Measurements from ENCODE around the gene CDH23. TPM values are rescaled to one million over a fixed set of nuclear protein-coding genes. Genes with fewer than 3 reads are reported as not detected.

CDH23 gene
- polyA plus RNA-seq, 1 experiment, result 0.01 TPM

- Histone ChIP-seq H3K27ac (ENCODE audit: low read depth, low read length) (no peak overlapping the region), H3K4me3 (ENCODE audit: low read depth, low read length) (no peak overlapping the region), H3K9me3 (ENCODE audit: control insufficient read depth, insufficient read depth, low read length) (peaks cover 6% of the 10 kb centered on the region), H3K27me3 (ENCODE audit: control insufficient read depth, insufficient read depth, low read length) (peaks cover 12% of the 10 kb centered on the region)
- no peak for DNase-seq (ENCODE audit: low read depth, low spot score)
- ChIA-PET CTCF (no interaction called here), POLR2A (interaction anchor here (0.7 kb wide), 1 partner anchor 122 kb away, joined by 4 read pairs; no protein-coding TSS in a partner anchor)
- TF ChIP-seq CTCF (IDR thresholded peaks at IDR 0.05; ENCODE audit: low read depth, low read length), result no peak
Measured at GRCh38 chr10:71739358-71739900, 342.7 kb downstream of the CDH23 start.

GRCh38 chr10:71740069-71740653 is 343.4 kb downstream of the CDH23 start:
- TF ChIP-seq CTCF (IDR thresholded peaks at IDR 0.05; ENCODE audit: low read depth, low read length), result no peak

GRCh38 chr10:71741029-71741428 is 344.3 kb downstream of the CDH23 start:
- CTCF ChIA-PET, result interaction anchor here (1.0 kb wide), 1 partner anchor 32 kb away, joined by 3 read pairs; no protein-coding TSS in a partner anchor
- Histone ChIP-seq H3K27ac (ENCODE audit: low read depth, low read length) (no peak overlapping the region), H3K9me3 (ENCODE audit: control insufficient read depth, insufficient read depth, low read length) (peaks cover 6% of the 10 kb centered on the region), H3K4me3 (ENCODE audit: low read depth, low read length) (no peak overlapping the region), H3K27me3 (ENCODE audit: control insufficient read depth, insufficient read depth, low read length) (peaks cover 5% of the 10 kb centered on the region)
- DNase-seq (ENCODE audit: low read depth, low spot score), result no peak
- no peak for TF ChIP-seq CTCF (IDR thresholded peaks at IDR 0.05; ENCODE audit: low read depth, low read length)
- POLR2A ChIA-PET, result no interaction called here

More at GRCh38 chr10:71740069-71740653, 343.4 kb downstream of the CDH23 start:
- peak; percentile 63 for DNase-seq (ENCODE audit: low read depth, low spot score)
- Histone ChIP-seq H3K4me3 (ENCODE audit: low read depth, low read length) (no peak overlapping the region), H3K9me3 (ENCODE audit: control insufficient read depth, insufficient read depth, low read length) (peaks cover 6% of the 10 kb centered on the region), H3K27ac (ENCODE audit: low read depth, low read length) (no peak overlapping the region), H3K27me3 (ENCODE audit: control insufficient read depth, insufficient read depth, low read length) (peaks cover 6% of the 10 kb centered on the region)
- POLR2A ChIA-PET, result interaction anchor here (0.9 kb wide), 1 partner anchor 12 kb away, joined by 4 read pairs; no protein-coding TSS in a partner anchor
- CTCF ChIA-PET, result no interaction called here

GRCh38 chr10:71741671-71742070 is 345.0 kb downstream of the CDH23 start:
- DNase-seq (ENCODE audit: low read depth, low spot score), result no peak
- Histone ChIP-seq H3K27me3 (ENCODE audit: control insufficient read depth, insufficient read depth, low read length) (peaks cover 5% of the 10 kb centered on the region), H3K27ac (ENCODE audit: low read depth, low read length) (no peak overlapping the region), H3K9me3 (ENCODE audit: control insufficient read depth, insufficient read depth, low read length) (peaks cover 6% of the 10 kb centered on the region), H3K4me3 (ENCODE audit: low read depth, low read length) (no peak overlapping the region)
- TF ChIP-seq CTCF (IDR thresholded peaks at IDR 0.05; ENCODE audit: low read depth, low read length), result no peak
- CTCF ChIA-PET, result interaction anchor here (1.0 kb wide), 1 partner anchor 31 kb away, joined by 3 read pairs; no protein-coding TSS in a partner anchor
- POLR2A ChIA-PET, result no interaction called here

GRCh38 chr10:71742301-71743088 is 345.8 kb downstream of the CDH23 start:
- CTCF ChIA-PET, result no interaction called here
- Histone ChIP-seq H3K27ac (ENCODE audit: low read depth, low read length) (no peak overlapping the region), H3K9me3 (ENCODE audit: control insufficient read depth, insufficient read depth, low read length) (peaks cover 6% of the 10 kb centered on the region), H3K27me3 (ENCODE audit: control insufficient read depth, insufficient read depth, low read length) (peaks cover 5% of the 10 kb centered on the region), H3K4me3 (ENCODE audit: low read depth, low read length) (no peak overlapping the region)
- DNase-seq (ENCODE audit: low read depth, low spot score), result no peak
- TF ChIP-seq CTCF (IDR thresholded peaks at IDR 0.05; ENCODE audit: low read depth, low read length), result no peak
- POLR2A ChIA-PET, result no interaction called here
